ENCODE results near the gene CDH23. TPM values are rescaled to one million over a fixed set of nuclear protein-coding genes. Genes with fewer than 3 reads are reported as not detected.

CDH23 gene
- total RNA-seq, 1 experiment from 2014 or later: 0.34 TPM

DNA sequence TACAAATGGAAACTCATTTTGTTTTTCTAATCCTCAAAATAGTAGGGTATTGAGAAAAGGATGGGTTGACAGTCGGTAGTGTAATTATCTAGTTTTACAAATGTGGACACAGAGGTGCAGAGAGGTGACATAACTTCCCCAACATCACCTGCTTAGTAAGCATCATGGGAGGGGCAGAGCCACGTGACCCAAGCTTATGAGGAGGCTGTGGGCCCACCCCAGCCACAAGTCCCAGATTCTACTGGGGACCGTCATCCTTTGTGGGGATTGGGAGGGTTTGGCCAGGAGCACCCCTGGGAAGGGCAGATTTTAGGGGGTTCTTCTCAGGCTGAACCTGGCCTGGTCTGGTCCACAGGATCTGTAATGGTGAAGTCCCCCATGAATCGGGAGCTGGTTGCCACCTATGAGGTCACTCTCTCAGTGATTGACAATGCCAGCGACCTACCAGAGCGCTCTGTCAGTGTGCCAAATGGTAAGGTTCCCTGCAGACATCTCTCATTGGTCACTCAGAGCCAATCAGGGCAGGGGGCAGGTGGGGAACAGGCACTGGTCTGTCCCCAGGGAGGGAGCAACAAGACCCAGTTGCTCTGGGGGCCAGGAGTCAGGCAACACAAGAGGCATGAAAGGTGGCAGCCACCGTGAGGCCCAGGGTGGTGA lies 400.2 kb downstream of the CDH23 start:
- TF ChIP-seq, protein P1, sequence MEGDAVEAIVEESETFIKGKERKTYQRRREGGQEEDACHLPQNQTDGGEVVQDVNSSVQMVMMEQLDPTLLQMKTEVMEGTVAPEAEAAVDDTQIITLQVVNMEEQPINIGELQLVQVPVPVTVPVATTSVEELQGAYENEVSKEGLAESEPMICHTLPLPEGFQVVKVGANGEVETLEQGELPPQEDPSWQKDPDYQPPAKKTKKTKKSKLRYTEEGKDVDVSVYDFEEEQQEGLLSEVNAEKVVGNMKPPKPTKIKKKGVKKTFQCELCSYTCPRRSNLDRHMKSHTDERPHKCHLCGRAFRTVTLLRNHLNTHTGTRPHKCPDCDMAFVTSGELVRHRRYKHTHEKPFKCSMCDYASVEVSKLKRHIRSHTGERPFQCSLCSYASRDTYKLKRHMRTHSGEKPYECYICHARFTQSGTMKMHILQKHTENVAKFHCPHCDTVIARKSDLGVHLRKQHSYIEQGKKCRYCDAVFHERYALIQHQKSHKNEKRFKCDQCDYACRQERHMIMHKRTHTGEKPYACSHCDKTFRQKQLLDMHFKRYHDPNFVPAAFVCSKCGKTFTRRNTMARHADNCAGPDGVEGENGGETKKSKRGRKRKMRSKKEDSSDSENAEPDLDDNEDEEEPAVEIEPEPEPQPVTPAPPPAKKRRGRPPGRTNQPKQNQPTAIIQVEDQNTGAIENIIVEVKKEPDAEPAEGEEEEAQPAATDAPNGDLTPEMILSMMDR (IDR thresholded peaks at IDR 0.05; ENCODE audit: insufficient read depth in 1 of 2, low read depth in 1 of 2, low read length in 1 of 2, severe bottlenecking in 1 of 2, unreplicated experiment in 1 of 2): no peak
- Mint-ChIP-seq H3K4me3 (ENCODE audit: unreplicated experiment) (no peak overlapping the region), H3K27me3 (ENCODE audit: insufficient read depth, unreplicated experiment) (peaks cover 10% of the 10 kb centered on the region), H3K9me3 (ENCODE audit: unreplicated experiment) (no peaks in the 10 kb centered on the region), H3K4me1 (ENCODE audit: low read depth, unreplicated experiment) (no peaks in the 10 kb centered on the region), H3K36me3 (ENCODE audit: insufficient read depth, unreplicated experiment) (no peaks in the 10 kb centered on the region), H3K27ac (ENCODE audit: unreplicated experiment) (no peak overlapping the region)
- Histone ChIP-seq H3K9me3 (no peaks in the 10 kb centered on the region), H3K36me3 (ENCODE audit: control insufficient read depth, insufficient read depth, low read length) (no peaks in the 10 kb centered on the region), H3K4me3 (ENCODE audit: low read depth, low read length) (no peak overlapping the region), H3K27me3 (replicated peaks; ENCODE audit: control insufficient read depth, insufficient read depth, low read length) (no peaks in the 10 kb centered on the region), H3K4me1 (no peaks in the 10 kb centered on the region)
- DNase-seq: no peak
- ChIA-PET CTCF (no interaction called here), POLR2A (no interaction called here)
- intact Hi-C loops (cut with micrococcal nuclease; ENCODE audit: unreplicated experiment): no loop called here
- no TSS peak for BruUV-seq (replicated peaks)

DNA sequence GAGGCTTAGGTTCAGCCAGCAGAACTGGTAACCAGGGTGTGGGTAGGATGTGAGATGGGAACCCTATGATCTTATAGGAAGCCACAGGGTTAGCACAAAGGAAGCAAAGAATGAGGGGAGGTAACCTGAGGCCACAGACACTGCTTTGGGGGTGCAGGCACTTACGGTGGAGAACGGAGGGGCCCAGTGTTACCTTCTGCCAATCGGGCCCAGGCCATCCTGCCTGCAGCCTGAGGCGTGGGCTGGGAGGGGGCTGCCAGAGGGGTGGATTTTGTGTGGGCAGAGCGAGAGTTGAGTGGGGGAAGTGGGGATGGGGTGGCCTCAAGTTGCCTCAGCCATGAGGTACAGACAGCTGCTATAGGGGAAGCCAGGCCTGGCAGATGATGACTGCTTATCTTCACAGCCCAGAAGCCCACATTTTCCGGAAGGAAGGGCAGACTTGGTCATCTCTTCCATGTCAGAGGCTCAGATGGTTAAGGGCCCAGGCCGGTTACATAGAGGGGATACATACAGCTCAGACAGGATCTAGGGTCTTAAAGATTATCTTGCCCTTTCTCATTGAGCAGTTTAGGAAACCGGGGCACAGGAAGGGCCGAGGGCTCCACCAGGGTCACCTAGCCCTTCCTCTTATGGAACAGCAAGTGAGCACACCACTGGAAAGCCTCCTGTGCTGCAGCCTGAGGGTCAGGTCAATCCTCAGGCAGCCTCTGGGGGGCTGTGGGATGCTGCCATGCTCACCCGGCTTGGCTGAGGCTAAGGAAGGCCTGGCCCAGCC lies 401.0 kb downstream of the CDH23 start:
- Mint-ChIP-seq H3K27ac (ENCODE audit: unreplicated experiment) (no peak overlapping the region), H3K27me3 (ENCODE audit: insufficient read depth, unreplicated experiment) (peaks cover 10% of the 10 kb centered on the region), H3K36me3 (ENCODE audit: insufficient read depth, unreplicated experiment) (no peaks in the 10 kb centered on the region), H3K9me3 (ENCODE audit: unreplicated experiment) (no peaks in the 10 kb centered on the region), H3K4me3 (ENCODE audit: unreplicated experiment) (no peak overlapping the region), H3K4me1 (ENCODE audit: low read depth, unreplicated experiment) (no peaks in the 10 kb centered on the region)
- no peak for DNase-seq
- Histone ChIP-seq H3K36me3 (ENCODE audit: control insufficient read depth, insufficient read depth, low read length) (no peaks in the 10 kb centered on the region), H3K9me3 (no peaks in the 10 kb centered on the region), H3K4me3 (ENCODE audit: low read depth, low read length) (no peak overlapping the region), H3K27me3 (replicated peaks; ENCODE audit: control insufficient read depth, insufficient read depth, low read length) (no peaks in the 10 kb centered on the region), H3K4me1 (no peaks in the 10 kb centered on the region)
- intact Hi-C loops (cut with micrococcal nuclease; ENCODE audit: unreplicated experiment): no loop called here
- ChIA-PET CTCF (no interaction called here), POLR2A (no interaction called here)
- no TSS peak for BruUV-seq (replicated peaks)
- TF ChIP-seq, protein P1 (IDR thresholded peaks at IDR 0.05; ENCODE audit: insufficient read depth in 1 of 2, low read depth in 1 of 2, low read length in 1 of 2, severe bottlenecking in 1 of 2, unreplicated experiment in 1 of 2): no peak

DNA sequence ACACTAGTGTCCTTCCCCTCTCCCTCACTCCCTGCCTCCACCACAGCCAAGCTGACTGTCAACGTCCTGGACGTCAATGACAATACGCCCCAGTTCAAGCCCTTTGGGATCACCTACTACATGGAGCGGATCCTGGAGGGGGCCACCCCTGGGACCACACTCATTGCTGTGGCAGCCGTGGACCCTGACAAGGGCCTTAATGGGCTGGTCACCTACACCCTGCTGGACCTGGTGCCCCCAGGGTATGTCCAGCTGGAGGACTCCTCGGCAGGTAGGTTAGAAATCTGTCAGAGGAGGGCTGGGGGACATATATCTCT lies 401.5 kb downstream of the CDH23 start:
- Mint-ChIP-seq H3K4me1 (ENCODE audit: low read depth, unreplicated experiment) (no peaks in the 10 kb centered on the region), H3K27ac (ENCODE audit: unreplicated experiment) (no peak overlapping the region), H3K27me3 (ENCODE audit: insufficient read depth, unreplicated experiment) (peaks cover 10% of the 10 kb centered on the region), H3K36me3 (ENCODE audit: insufficient read depth, unreplicated experiment) (no peaks in the 10 kb centered on the region), H3K4me3 (ENCODE audit: unreplicated experiment) (no peak overlapping the region), H3K9me3 (ENCODE audit: unreplicated experiment) (no peaks in the 10 kb centered on the region)
- BruUV-seq (replicated peaks): no TSS peak
- no peaks in the 10 kb centered on the region for H3K4me1 ChIP-seq
- H3K4me3 ChIP-seq (ENCODE audit: low read depth, low read length): no peak overlapping the region
- intact Hi-C loops (cut with micrococcal nuclease; ENCODE audit: unreplicated experiment): no loop called here
- POLR2A ChIA-PET: no interaction called here
- no peaks in the 10 kb centered on the region for H3K36me3 ChIP-seq (ENCODE audit: control insufficient read depth, insufficient read depth, low read length)
- no peaks in the 10 kb centered on the region for H3K9me3 ChIP-seq
- no peaks in the 10 kb centered on the region for H3K27me3 ChIP-seq (replicated peaks; ENCODE audit: control insufficient read depth, insufficient read depth, low read length)
- TF ChIP-seq, protein P1 (IDR thresholded peaks at IDR 0.05; ENCODE audit: insufficient read depth in 1 of 2, low read depth in 1 of 2, low read length in 1 of 2, severe bottlenecking in 1 of 2, unreplicated experiment in 1 of 2): no peak
- CTCF ChIA-PET: no interaction called here
- no peak for DNase-seq

Measured in Caco-2 (cell line).